Measurements from ENCODE around the gene KCMF1.

DNA sequence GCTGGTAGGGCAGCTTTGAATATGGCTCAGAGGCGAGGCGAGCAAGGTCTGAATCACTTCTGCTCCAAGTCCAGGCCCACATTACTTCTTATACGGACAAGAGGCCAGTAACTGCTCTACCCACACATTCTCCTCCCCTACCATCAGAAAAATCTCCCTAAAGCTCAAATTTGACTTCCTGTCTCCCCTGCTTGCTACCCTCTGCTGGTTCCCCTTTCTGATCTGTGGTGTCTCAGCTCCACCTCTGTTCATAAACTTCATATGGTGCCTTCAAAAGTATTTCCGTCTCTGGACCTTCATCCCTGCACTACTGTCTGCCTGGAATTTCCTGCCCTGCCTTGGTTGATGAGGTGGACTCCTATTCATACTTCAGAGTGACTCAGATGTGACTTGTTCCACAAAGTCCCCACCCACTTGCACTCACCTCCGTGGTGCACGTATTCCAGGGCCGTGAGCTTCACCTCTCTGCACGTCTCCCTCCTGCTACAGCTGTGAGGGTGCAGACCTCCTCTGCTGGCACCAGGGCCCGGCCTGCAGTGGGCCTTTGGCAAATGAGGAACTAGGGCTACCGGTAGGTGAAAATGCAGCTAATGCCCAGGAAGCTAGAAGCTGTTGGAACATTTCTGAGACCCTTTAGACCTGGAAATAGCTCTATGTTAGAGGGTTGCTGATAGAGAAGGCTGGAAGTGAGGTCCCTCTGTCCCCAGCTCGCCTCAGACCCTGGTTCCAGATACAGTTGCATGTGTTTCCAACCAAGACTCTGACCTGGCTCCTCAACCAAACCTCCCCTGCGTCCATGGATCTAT lies 24.6 kb upstream of the KCMF1 start:
- TF ChIP-seq, protein P1, sequence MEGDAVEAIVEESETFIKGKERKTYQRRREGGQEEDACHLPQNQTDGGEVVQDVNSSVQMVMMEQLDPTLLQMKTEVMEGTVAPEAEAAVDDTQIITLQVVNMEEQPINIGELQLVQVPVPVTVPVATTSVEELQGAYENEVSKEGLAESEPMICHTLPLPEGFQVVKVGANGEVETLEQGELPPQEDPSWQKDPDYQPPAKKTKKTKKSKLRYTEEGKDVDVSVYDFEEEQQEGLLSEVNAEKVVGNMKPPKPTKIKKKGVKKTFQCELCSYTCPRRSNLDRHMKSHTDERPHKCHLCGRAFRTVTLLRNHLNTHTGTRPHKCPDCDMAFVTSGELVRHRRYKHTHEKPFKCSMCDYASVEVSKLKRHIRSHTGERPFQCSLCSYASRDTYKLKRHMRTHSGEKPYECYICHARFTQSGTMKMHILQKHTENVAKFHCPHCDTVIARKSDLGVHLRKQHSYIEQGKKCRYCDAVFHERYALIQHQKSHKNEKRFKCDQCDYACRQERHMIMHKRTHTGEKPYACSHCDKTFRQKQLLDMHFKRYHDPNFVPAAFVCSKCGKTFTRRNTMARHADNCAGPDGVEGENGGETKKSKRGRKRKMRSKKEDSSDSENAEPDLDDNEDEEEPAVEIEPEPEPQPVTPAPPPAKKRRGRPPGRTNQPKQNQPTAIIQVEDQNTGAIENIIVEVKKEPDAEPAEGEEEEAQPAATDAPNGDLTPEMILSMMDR (conservative IDR thresholded peaks at IDR 0.05; ENCODE audit: low read depth, low read length), result 0 out of 2 replicates have a peak, but pooled peaks have one; percentile 22
- no peak for TF ChIP-seq EZH2phosphoT487 (IDR thresholded peaks at IDR 0.05; ENCODE audit: borderline replicate concordance, low read length)

Measured in PC-3 (cell line).